Dendritic cell treated with granulocyte-macrophage colony-stimulating factor and Interleukin-4, amounts not matched to agents 40 ng/mL and 50 ng/mL, for 4 days (primary cell): ENCODE data around the gene GSTT2B.
"Not testable (repeated sequence)": the region's sequence is repeated elsewhere in the genome, so short reads cannot be mapped to it uniquely, and the experiment has no call there.

Experiments used
- H3K27ac Mint-ChIP-seq: one replicate; pipeline ENCODE4 v1.8.0; 2022; ENCODE audit warnings: mild to moderate bottlenecking, mixed read lengths
- H3K27me3 Mint-ChIP-seq: one replicate; pipeline ENCODE4 v1.8.0; 2022; ENCODE audit warnings: mild to moderate bottlenecking, mixed read lengths
- H3K36me3 Mint-ChIP-seq: one replicate; pipeline ENCODE4 v1.8.0; 2022; ENCODE audit warnings: low read depth, mixed read lengths
- H3K4me1 Mint-ChIP-seq: one replicate; pipeline ENCODE4 v1.8.0; 2022; ENCODE audit warnings: low read depth, mixed read lengths
- H3K4me3 Mint-ChIP-seq: one replicate; pipeline ENCODE4 v1.8.0; 2022; ENCODE audit warnings: mild to moderate bottlenecking, moderate library complexity, mixed read lengths
- H3K9me3 Mint-ChIP-seq: one replicate; pipeline ENCODE4 v1.8.0; 2022; ENCODE audit warnings: mixed read lengths
- intact Hi-C: fragments of 100-400 bp; cut with micrococcal nuclease; formaldehyde crosslinking; loops from one replicate; pipeline ENCODE4 v1.15.0; 2022

The GSTT2B gene

GRCh38 chr22:23971927-23972326, 10.9 kb upstream of the GSTT2B start:
- intact Hi-C loops: loop anchor here (5.0 kb wide), 2 partner anchors 40 to 60 kb away; no protein-coding TSS in a partner anchor
- H3K27ac Mint-ChIP-seq, H3K27me3 Mint-ChIP-seq, H3K9me3 Mint-ChIP-seq, H3K4me3 Mint-ChIP-seq: not testable (repeated sequence)
- Mint-ChIP-seq H3K36me3 (peaks cover 35% of the 10 kb centered on the region), H3K4me1 (peaks cover 33% of the 10 kb centered on the region)

GRCh38 chr22:23970816-23971486, 10.0 kb upstream of the GSTT2B start:
- Mint-ChIP-seq H3K36me3 (peaks cover 35% of the 10 kb centered on the region), H3K4me1 (peaks cover 33% of the 10 kb centered on the region), H3K27ac (no peak overlapping the region), H3K27me3 (no peaks in the 10 kb centered on the region), H3K9me3 (no peaks in the 10 kb centered on the region), H3K4me3 (no peak overlapping the region)
- intact Hi-C loops: loop anchor here (5.0 kb wide), 2 partner anchors 39 to 59 kb away; no protein-coding TSS in a partner anchor

GRCh38 chr22:23970201-23970641, 9.2 kb upstream of the GSTT2B start:
- no peak overlapping the region for H3K4me3 Mint-ChIP-seq
- peaks cover 35% of the 10 kb centered on the region for H3K36me3 Mint-ChIP-seq
- H3K9me3 Mint-ChIP-seq: no peaks in the 10 kb centered on the region
- H3K27me3 Mint-ChIP-seq: no peaks in the 10 kb centered on the region
- intact Hi-C loops: loop anchor here (5.0 kb wide), 2 partner anchors 38 to 58 kb away; no protein-coding TSS in a partner anchor
- peaks cover 33% of the 10 kb centered on the region for H3K4me1 Mint-ChIP-seq
- no peak overlapping the region for H3K27ac Mint-ChIP-seq

- H3K36me3 Mint-ChIP-seq: peaks cover 35% of the 10 kb centered on the region
- no peak overlapping the region for H3K4me3 Mint-ChIP-seq
- intact Hi-C loops: no loop called here
- no peaks in the 10 kb centered on the region for H3K27me3 Mint-ChIP-seq
- H3K4me1 Mint-ChIP-seq: peaks cover 33% of the 10 kb centered on the region
- peak overlapping the region; percentile 37 for H3K27ac Mint-ChIP-seq
- no peaks in the 10 kb centered on the region for H3K9me3 Mint-ChIP-seq
Observed at GRCh38 chr22:23969071-23969470, 8.1 kb upstream of the GSTT2B start.

- H3K9me3 Mint-ChIP-seq, H3K27me3 Mint-ChIP-seq, intact Hi-C loops, H3K27ac Mint-ChIP-seq, H3K4me3 Mint-ChIP-seq: not testable (repeated sequence)
- peaks cover 28% of the 10 kb centered on the region for H3K36me3 Mint-ChIP-seq
- H3K4me1 Mint-ChIP-seq: peaks cover 27% of the 10 kb centered on the region
Observed at GRCh38 chr22:23966568-23966967, 5.6 kb upstream of the GSTT2B start, which contains the start of gene DDTL. DDTL (plus strand) TSS chr22:23966888; CDS start chr22:23966915, 27 bp downstream.

GRCh38 chr22:23966094-23966493, 5.1 kb upstream of the GSTT2B start:
- H3K36me3 Mint-ChIP-seq: peaks cover 24% of the 10 kb centered on the region
- H3K27ac Mint-ChIP-seq, H3K27me3 Mint-ChIP-seq, intact Hi-C loops, H3K4me3 Mint-ChIP-seq, H3K9me3 Mint-ChIP-seq: not testable (repeated sequence)
- peaks cover 22% of the 10 kb centered on the region for H3K4me1 Mint-ChIP-seq

GRCh38 chr22:23956301-23956900, 4.6 kb downstream of the GSTT2B start:
- H3K4me1 Mint-ChIP-seq, H3K4me3 Mint-ChIP-seq: not testable (repeated sequence)

GRCh38 chr22:23955886-23956285, 5.1 kb downstream of the GSTT2B start:
- H3K27me3 Mint-ChIP-seq, H3K27ac Mint-ChIP-seq, H3K9me3 Mint-ChIP-seq, H3K36me3 Mint-ChIP-seq, H3K4me1 Mint-ChIP-seq, H3K4me3 Mint-ChIP-seq, intact Hi-C loops: not testable (repeated sequence)

More at GRCh38 chr22:23956301-23956900, 4.6 kb downstream of the GSTT2B start:
- H3K9me3 Mint-ChIP-seq, H3K36me3 Mint-ChIP-seq, H3K27me3 Mint-ChIP-seq, intact Hi-C loops, H3K27ac Mint-ChIP-seq: not testable (repeated sequence)

- H3K4me3 Mint-ChIP-seq, H3K36me3 Mint-ChIP-seq, H3K4me1 Mint-ChIP-seq, H3K27ac Mint-ChIP-seq, H3K27me3 Mint-ChIP-seq, H3K9me3 Mint-ChIP-seq, intact Hi-C loops: not testable (repeated sequence)
Observed at GRCh38 chr22:23954991-23955305, 6.0 kb downstream of the GSTT2B start.

GRCh38 chr22:23954193-23954990, 6.6 kb downstream of the GSTT2B start:
- H3K27me3 Mint-ChIP-seq, H3K27ac Mint-ChIP-seq, H3K36me3 Mint-ChIP-seq, H3K4me3 Mint-ChIP-seq, intact Hi-C loops, H3K4me1 Mint-ChIP-seq, H3K9me3 Mint-ChIP-seq: not testable (repeated sequence)

GRCh38 chr22:23953485-23953884, 7.5 kb downstream of the GSTT2B start:
- H3K4me3 Mint-ChIP-seq, H3K27me3 Mint-ChIP-seq, H3K4me1 Mint-ChIP-seq, intact Hi-C loops, H3K9me3 Mint-ChIP-seq, H3K36me3 Mint-ChIP-seq, H3K27ac Mint-ChIP-seq: not testable (repeated sequence)

GRCh38 chr22:23952794-23953405, 8.1 kb downstream of the GSTT2B start:
- H3K27me3 Mint-ChIP-seq, H3K36me3 Mint-ChIP-seq, H3K4me3 Mint-ChIP-seq, H3K27ac Mint-ChIP-seq, H3K9me3 Mint-ChIP-seq, H3K4me1 Mint-ChIP-seq, intact Hi-C loops: not testable (repeated sequence)

- H3K36me3 Mint-ChIP-seq, H3K9me3 Mint-ChIP-seq, intact Hi-C loops, H3K4me3 Mint-ChIP-seq, H3K27ac Mint-ChIP-seq, H3K4me1 Mint-ChIP-seq, H3K27me3 Mint-ChIP-seq: not testable (repeated sequence)
Observed at GRCh38 chr22:23951383-23951782, 9.6 kb downstream of the GSTT2B start.

- H3K27ac Mint-ChIP-seq, intact Hi-C loops, H3K36me3 Mint-ChIP-seq, H3K9me3 Mint-ChIP-seq, H3K27me3 Mint-ChIP-seq, H3K4me3 Mint-ChIP-seq, H3K4me1 Mint-ChIP-seq: not testable (repeated sequence)
Observed at GRCh38 chr22:23949764-23950163, 11.2 kb downstream of the GSTT2B start.
